AG04449 (cell line): ENCODE data around the gene KSR2.

Experiments
- CTCF ChIA-PET: fragments of 350-600 bp; formaldehyde crosslinking; extraction: SDS; loops from one replicate; lab custom pipeline; 2021; ENCODE audit warnings: antibody characterized with exemption; lab: Yijun Ruan, JAX
- POLR2A ChIA-PET: fragments of 400-600, 350-600 bp; formaldehyde crosslinking; extraction: SDS; loops from one replicate; lab custom pipeline; 2020; ENCODE audit warnings: antibody characterized with exemption, inconsistent platforms; lab: Yijun Ruan, JAX
- DNase-seq: peaks from one replicate; pipeline ENCODE4 v3.0.0-alpha.2; 2010; ENCODE audit warnings: low read depth, low spot score
- H3K4me3 ChIP-seq: 2 replicates; pipeline ENCODE4 v1.5.1; 2011; ENCODE audit warnings: low read depth, mild to moderate bottlenecking, control low read depth, low read length
- CTCF ChIP-seq: IDR thresholded peaks from one replicate; pipeline ENCODE4 v1.5.1; 2011; ENCODE audit warnings: mild to moderate bottlenecking, moderate library complexity, low read length, control low read depth, inconsistent platforms; ENCODE audit not compliant: insufficient read depth; ENCODE audit errors: missing control alignments

The KSR2 gene

DNA sequence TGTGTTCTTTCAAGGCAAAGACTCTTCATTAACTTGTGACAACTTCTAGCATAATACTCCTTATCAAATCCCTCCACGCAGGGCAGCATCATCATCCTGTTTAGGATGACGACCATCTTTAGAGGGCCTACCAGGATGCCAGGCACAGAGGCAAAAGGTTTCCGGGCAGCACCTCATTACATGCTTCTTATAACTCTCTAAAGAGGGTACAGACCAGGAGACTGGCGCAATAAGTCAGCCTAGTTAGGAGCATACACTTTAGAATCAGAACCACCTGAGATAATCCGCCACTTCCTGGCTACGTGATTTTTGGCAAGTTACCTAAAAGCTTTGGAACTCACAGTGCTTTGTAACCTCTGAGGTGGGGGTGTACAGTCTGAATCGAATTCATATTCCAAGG lies 471.4 kb downstream of the KSR2 start:
- TF ChIP-seq CTCF = no peak
- ChIA-PET POLR2A (no interaction called here), CTCF (no interaction called here)
- no peak overlapping the region for H3K4me3 ChIP-seq
- no peak for DNase-seq

GRCh38 chr12:117494833-117495655 lies 473.7 kb downstream of the KSR2 start:
- CTCF ChIA-PET = interaction anchor here (1.5 kb wide), 1 partner anchor 340 kb away, joined by 3 read pairs; no protein-coding TSS in a partner anchor
- no peak for DNase-seq
- no peak overlapping the region for H3K4me3 ChIP-seq
- POLR2A ChIA-PET = no interaction called here
- no peak for TF ChIP-seq CTCF

DNA sequence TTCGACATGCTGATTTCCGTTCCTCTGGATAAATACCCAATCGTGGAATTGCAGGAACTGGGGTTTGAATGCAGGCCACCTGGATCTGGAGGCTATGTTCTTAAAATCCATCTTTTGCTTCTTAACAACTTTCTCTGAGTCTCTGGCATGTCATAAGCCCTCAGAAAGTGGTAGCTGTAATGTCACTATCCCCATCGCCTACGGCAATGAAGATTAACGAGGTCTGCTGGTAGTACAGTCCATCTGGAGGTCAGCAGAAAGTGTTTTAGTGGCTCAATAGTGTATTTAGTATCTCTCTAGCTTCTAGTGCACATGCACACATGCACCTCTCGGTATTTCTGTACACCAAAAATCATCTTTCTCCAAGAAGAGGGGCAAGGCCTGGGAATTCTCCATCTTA lies 477.1 kb downstream of the KSR2 start:
- CTCF ChIA-PET = no interaction called here
- H3K4me3 ChIP-seq = no peak overlapping the region
- no peak for TF ChIP-seq CTCF
- POLR2A ChIA-PET = no interaction called here
- no peak for DNase-seq

DNA sequence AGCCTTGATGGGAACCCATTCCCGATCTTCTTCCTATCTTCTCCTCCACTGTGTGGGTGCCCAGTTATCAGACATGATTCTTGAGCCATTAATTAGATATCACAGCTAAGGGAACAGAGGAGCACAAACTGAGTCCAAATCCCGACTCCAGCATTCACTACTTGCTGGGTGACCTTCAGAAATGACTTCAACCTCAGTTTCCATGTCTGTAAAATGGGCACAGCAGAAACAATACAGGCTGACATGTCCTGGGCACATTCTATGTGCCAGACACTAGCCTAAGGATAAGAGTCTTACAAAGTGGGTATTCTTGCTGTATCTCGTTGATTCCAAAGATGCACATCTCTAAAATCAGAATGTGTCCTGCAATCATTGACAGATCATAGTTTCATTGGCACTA lies 478.7 kb downstream of the KSR2 start:
- ChIA-PET POLR2A (no interaction called here), CTCF (interaction anchor here (1.3 kb wide), 1 partner anchor 98 kb away, joined by 3 read pairs; no protein-coding TSS in a partner anchor)
- DNase-seq = no peak
- H3K4me3 ChIP-seq = no peak overlapping the region
- no peak for TF ChIP-seq CTCF

GRCh38 chr12:117489671-117490070 lies 479.1 kb downstream of the KSR2 start:
- no peak for DNase-seq
- H3K4me3 ChIP-seq = no peak overlapping the region
- ChIA-PET CTCF (interaction anchor here (1.3 kb wide), 1 partner anchor 99 kb away, joined by 3 read pairs; no protein-coding TSS in a partner anchor), POLR2A (no interaction called here)
- TF ChIP-seq CTCF = no peak

DNA sequence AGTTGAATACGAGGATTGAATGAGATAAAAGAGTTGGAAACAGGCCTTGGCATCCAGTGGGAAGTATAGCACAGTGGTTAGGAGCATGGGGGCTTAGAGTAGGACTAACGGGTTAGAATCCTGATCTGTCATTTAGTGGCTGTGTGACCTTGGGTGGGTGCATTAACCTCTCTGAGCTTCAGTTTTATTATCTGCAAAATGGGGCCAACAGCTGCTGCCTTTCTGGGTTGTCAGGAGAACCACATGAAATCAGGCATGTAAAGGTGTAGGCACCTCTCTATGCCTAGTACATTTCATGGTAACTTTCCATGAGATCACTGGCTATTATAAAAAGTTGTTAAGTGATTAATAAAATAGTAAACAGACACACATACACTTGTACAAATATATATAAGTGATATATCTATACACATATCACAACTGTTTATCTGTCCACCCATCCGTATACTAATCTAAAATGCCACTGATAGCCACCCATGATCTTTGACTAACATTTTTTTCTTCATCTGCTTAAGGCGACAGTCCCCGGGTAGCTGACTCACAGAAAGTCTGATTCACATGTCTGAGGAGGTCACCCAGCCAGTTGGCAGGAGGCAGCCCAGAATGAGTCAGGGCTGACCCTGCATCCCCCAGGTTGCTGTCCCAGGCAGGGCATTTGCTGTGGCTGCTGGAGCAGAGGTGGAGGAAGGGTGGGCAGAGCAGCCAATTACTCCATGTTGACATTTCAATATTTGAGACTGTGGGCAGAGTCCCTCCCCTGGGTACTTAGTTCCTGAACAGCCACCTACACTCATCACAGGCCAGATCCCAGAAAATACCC lies 481.7 kb downstream of the KSR2 start:
- DNase-seq = peak; percentile 2
- POLR2A ChIA-PET = no interaction called here
- TF ChIP-seq CTCF = no peak
- H3K4me3 ChIP-seq = no peak overlapping the region
- CTCF ChIA-PET = no interaction called here
